Neuron (in vitro differentiated cells): ENCODE data around the gene SH3TC1.

ENCODE experiments used
- H2AFZ ChIP-seq: one replicate; pipeline ENCODE4 v1.6.1; 2013; ENCODE audit warnings: low read depth, mild to moderate bottlenecking, inconsistent platforms, low read length, moderate library complexity
- H3K27me3 ChIP-seq: one replicate; pipeline ENCODE4 v1.6.1; 2013; ENCODE audit warnings: low read length; ENCODE audit not compliant: insufficient read depth
- H3K36me3 ChIP-seq: one replicate; pipeline ENCODE4 v1.6.1; 2013; ENCODE audit warnings: low read length; ENCODE audit not compliant: insufficient read depth
- H3K4me1 ChIP-seq: one replicate; pipeline ENCODE4 v1.6.1; 2013; ENCODE audit warnings: low read length; ENCODE audit not compliant: insufficient read depth
- H3K4me3 ChIP-seq: 2 replicates; pipeline ENCODE4 v1.5.1; 2013; ENCODE audit warnings: mild to moderate bottlenecking, low read length, moderate library complexity
- H3K9me3 ChIP-seq: one replicate; pipeline ENCODE4 v1.6.1; 2013; ENCODE audit warnings: low read length

The SH3TC1 gene

DNA sequence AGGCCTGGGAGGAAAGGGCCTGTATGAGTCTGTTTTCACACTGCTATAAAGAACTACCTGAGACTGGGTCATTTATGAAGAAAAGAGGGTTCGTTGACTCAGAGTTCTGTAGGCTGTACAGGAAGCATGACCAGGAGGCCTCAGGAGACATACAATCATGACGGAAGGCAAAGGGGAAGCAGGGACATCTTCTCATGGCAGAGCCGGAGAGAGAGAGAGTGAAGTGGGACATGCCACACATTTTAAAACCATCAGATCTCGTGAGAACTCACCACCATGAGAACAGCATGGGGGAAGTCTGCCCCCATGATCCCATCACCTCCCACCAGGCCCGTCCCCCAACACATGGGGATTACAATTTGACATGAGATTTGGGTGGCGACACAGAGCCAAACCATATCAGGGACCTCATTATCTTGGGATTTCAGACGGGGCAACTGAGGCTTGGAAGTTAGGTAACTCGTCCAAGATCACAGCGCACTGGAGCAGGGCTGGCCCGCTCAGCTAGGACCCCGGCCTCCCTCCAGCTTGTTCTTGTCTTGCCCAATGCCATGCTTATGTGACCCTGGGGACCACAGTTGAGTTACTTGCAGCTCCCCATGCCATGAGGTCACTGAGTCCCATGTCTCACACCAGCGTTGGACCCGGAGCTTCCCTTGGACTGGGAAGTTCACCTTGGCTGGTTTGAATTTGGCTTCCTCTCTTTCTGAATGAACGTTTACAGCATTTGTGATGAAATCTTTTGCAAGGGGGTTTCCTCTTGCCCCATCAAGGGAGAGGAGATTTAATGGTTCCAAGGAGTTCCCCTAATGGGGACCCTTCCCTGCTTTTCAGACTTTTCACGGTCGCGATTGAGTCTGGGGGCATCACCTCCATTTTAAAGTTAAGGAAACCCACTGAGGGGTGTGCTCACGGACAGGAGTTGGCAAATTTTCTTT lies 88.5 kb downstream of the SH3TC1 start:
- peaks cover 11% of the 10 kb centered on the region for H3K27me3 ChIP-seq
- no peaks in the 10 kb centered on the region for H3K36me3 ChIP-seq
- H2AFZ ChIP-seq: no peak overlapping the region

DNA sequence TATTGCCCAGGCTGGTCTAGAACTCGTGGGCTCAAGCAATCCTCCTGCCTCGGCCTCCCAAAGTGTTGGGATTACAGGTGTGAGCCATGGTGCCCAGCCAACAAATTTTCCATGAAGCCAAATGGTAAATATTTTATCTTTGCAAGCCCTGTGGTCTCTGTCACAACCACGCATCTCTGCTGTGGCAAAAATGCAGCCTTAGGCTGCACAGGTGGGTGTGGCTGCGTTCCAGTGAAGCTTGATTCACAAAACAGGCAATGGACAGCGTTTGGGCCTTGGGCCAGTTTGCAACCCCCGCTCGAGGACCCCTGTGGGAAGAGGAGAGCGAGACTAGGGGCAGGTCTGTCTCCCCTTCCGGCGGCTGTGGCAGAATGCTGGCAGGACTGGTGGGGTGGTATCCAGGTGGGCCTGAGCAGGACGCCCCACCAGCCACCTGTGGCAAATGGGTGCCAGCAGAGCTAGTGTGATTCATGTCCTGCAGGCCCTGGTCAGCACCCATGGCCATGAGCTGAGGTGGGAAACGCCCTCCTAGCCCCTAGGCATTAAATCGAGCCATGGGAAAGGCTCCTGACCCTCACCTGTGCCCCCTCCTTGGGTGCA lies 90.2 kb downstream of the SH3TC1 start:
- Histone ChIP-seq H3K9me3 (no peaks in the 10 kb centered on the region), H3K36me3 (no peaks in the 10 kb centered on the region), H3K4me3 (no peak overlapping the region), H3K4me1 (no peaks in the 10 kb centered on the region), H3K27me3 (peaks cover 4% of the 10 kb centered on the region), H2AFZ (no peak overlapping the region)

More for the DNA sequence above, 88.5 kb downstream of the SH3TC1 start:
- Histone ChIP-seq H3K4me1 (no peaks in the 10 kb centered on the region), H3K9me3 (no peaks in the 10 kb centered on the region), H3K4me3 (no peak overlapping the region)

DNA sequence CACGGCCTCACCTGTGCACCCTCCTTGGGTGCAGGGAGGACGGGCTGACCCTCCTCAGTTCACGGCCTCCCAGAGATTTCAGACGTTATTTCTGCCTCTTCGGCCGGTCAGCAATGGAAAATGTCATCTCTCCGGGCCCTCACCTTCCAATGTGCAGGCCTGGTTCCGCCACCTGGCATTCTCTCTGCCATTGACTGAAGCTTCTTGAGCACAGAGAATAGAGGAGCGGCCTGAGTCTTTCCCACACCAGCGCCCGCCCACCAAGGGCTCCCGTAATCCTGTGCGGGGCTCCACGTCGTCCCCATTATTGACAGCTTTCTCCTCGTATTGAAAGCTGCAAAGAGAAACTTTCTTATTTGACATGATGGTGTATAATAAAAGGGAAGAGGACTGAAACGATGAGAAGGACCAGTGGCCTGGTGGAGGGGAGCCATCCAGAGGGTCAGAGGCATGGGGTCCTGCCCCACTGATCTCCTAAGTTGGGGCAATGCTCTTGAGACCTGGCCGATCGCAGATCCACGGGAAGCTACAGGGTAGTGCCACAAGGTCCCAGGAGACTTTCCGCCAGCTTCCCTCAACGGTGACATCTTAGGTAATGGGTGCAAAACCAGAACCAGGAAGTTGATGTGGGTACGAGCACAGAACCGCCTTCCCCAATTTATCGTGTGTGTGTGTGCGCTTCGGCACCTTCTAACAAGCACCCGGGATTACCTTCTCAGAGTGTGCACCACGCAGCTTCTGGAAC lies 91.0 kb downstream of the SH3TC1 start:
- Histone ChIP-seq H2AFZ (no peak overlapping the region), H3K27me3 (peaks cover 4% of the 10 kb centered on the region), H3K9me3 (no peaks in the 10 kb centered on the region), H3K4me3 (no peak overlapping the region), H3K4me1 (no peaks in the 10 kb centered on the region), H3K36me3 (no peaks in the 10 kb centered on the region)

DNA sequence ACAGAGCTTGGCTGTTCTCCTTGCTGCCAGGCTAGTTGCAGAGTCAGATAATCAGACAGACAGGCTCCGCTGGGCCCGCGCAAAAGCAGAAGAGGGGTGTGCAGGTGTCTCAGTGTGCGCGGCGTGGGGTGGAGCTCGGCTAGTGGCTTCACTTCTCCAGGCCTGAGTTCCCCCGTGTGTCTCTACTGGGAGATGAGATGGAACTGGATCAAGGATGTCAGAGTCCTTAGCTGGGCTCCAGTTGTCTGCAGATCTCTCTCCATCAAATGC lies 91.5 kb downstream of the SH3TC1 start:
- Histone ChIP-seq H3K4me3 (no peak overlapping the region), H2AFZ (no peak overlapping the region), H3K27me3 (no peaks in the 10 kb centered on the region), H3K9me3 (no peaks in the 10 kb centered on the region), H3K36me3 (no peaks in the 10 kb centered on the region), H3K4me1 (no peaks in the 10 kb centered on the region)
